K562 (cell line): ENCODE measurements around the gene MARCHF3.

Experiments
- ARID2 ChIP-seq: fragments of 450-650 bp; IDR thresholded peaks from 2 replicates; pipeline ENCODE4 v1.6.1; 2017; ENCODE audit warnings: antibody characterized with exemption, mild to moderate bottlenecking
- CREB1 ChIP-seq, 2 experiments: sonication (generic) in 1 of 2; formaldehyde crosslinking in 1 of 2; IDR thresholded peaks; 2 replicates each; pipeline versions ENCODE4 v1.6.1 to v1.8.0; 2012 to 2022; ENCODE audit warnings: inconsistent platforms in 1 of 2, mild to moderate bottlenecking in 1 of 2, missing genetic modification reagents in 1 of 2, moderate library complexity in 1 of 2
- LARP7 ChIP-seq: fragments of 450-650 bp; IDR thresholded peaks from 2 replicates; pipeline ENCODE4 v1.6.1; 2016
- NFRKB ChIP-seq: fragments of 450-650 bp; IDR thresholded peaks from 2 replicates; pipeline ENCODE4 v1.6.1; 2016; ENCODE audit warnings: low read depth
- PHF20 ChIP-seq: fragments of 450-650 bp; IDR thresholded peaks from 2 replicates; pipeline ENCODE4 v1.6.1; 2018; ENCODE audit not compliant: partially characterized antibody
- PHF8 ChIP-seq: fragments of 200-600 bp; sonication (generic); IDR thresholded peaks from 2 replicates; pipeline ENCODE4 v1.6.1; 2012; ENCODE audit warnings: mixed run types, mild to moderate bottlenecking, inconsistent platforms, low read length, moderate library complexity, borderline replicate concordance
- RAD21 ChIP-seq, 2 experiments: fragments of 250-450 bp in 1 of 2; fragments of 450-650 bp in 1 of 2; sonication (Bioruptor Pico) in 1 of 2; formaldehyde crosslinking in 1 of 2; IDR thresholded peaks in 1 of 2; conservative IDR thresholded peaks in 1 of 2; 2 replicates each; pipeline versions ENCODE4 v1.4.0 to v1.8.0; 2020 to 2022; ENCODE audit warnings: mild to moderate bottlenecking in 2 of 2, moderate library complexity in 1 of 2
- YY1 ChIP-seq, 3 experiments: IDR thresholded peaks; 2 replicates each; pipeline ENCODE4 v1.6.1; 2011; ENCODE audit warnings: low read length in 2 of 3, mild to moderate bottlenecking in 2 of 3, moderate library complexity in 2 of 3, borderline replicate concordance in 1 of 3, control low read depth in 1 of 3, low read depth in 1 of 3; ENCODE audit not compliant: insufficient read depth in 3 of 3, insufficient replicate concordance in 2 of 3, control insufficient read depth in 1 of 3, insufficient read length in 1 of 3; ENCODE audit errors: extremely low read depth in 1 of 3
- ZNF57 ChIP-seq: fragments of 450-650 bp; formaldehyde crosslinking; IDR thresholded peaks from 2 replicates; pipeline ENCODE4 v1.4.0; 2020; ENCODE audit warnings: mild to moderate bottlenecking, moderate library complexity
- ZSCAN29 ChIP-seq: fragments of 450-650 bp; IDR thresholded peaks from 2 replicates; pipeline ENCODE4 v1.6.1; 2017
- TF ChIP-seq, protein P1 (sequence below), 3 experiments: IDR thresholded peaks in 2 of 3; conservative IDR thresholded peaks in 1 of 3; 2 replicates each; pipeline ENCODE4 v1.5.1; 2011 to 2012; ENCODE audit warnings: low read length in 3 of 3, mild to moderate bottlenecking in 3 of 3, control low read depth in 2 of 3, improper control_type of control experiment in 1 of 3, inconsistent platforms in 1 of 3, low read depth in 1 of 3, mixed read lengths in 1 of 3, moderate library complexity in 1 of 3; ENCODE audit not compliant: insufficient read depth in 2 of 3
- TF ChIP-seq, protein P2 (sequence below): fragments of 250-450 bp; sonication (Bioruptor Pico); IDR thresholded peaks from 2 replicates; pipeline ENCODE4 v1.4.0; 2020

DNA sequence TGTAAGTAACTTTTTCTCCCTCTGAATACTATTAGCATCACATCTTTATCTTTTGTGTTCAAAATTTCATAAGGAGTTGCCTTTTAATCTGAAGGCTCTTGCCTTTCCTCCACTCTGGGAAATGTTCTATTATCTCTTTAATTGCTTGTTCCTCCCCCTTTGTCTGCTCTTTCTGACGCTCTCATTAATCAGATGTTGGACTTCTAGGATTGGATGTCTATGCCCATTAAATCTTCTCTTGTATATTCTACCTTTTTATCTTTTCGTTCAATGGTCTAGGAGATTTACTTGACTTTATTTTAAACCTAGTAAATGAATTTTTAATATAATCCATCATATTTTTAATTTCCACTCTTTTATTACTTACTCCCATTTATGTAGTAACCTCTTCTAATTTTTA lies 76.7 kb downstream of the MARCHF3 start:
- TF ChIP-seq ARID2 = no peak
- TF ChIP-seq NFRKB = no peak
- TF ChIP-seq, protein P1, sequence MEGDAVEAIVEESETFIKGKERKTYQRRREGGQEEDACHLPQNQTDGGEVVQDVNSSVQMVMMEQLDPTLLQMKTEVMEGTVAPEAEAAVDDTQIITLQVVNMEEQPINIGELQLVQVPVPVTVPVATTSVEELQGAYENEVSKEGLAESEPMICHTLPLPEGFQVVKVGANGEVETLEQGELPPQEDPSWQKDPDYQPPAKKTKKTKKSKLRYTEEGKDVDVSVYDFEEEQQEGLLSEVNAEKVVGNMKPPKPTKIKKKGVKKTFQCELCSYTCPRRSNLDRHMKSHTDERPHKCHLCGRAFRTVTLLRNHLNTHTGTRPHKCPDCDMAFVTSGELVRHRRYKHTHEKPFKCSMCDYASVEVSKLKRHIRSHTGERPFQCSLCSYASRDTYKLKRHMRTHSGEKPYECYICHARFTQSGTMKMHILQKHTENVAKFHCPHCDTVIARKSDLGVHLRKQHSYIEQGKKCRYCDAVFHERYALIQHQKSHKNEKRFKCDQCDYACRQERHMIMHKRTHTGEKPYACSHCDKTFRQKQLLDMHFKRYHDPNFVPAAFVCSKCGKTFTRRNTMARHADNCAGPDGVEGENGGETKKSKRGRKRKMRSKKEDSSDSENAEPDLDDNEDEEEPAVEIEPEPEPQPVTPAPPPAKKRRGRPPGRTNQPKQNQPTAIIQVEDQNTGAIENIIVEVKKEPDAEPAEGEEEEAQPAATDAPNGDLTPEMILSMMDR (IDR thresholded peaks at IDR 0.05 in 2 of 3, conservative IDR thresholded peaks at IDR 0.05 in 1 of 3; ENCODE audit: insufficient read depth in 2 of 3, low read depth in 1 of 3, low read length in 3 of 3) = no peak
- TF ChIP-seq ZSCAN29 = no peak
- TF ChIP-seq PHF8 = no peak
- TF ChIP-seq ZNF57 (CRISPR knock-in tag) = no peak
- TF ChIP-seq RAD21 (CRISPR knock-in tag; conservative IDR thresholded peaks at IDR 0.05 in 1 of 2, IDR thresholded peaks at IDR 0.05 in 1 of 2) = no peak
- no peak for TF ChIP-seq LARP7
- no peak for TF ChIP-seq CREB1 (IDR thresholded peaks at IDR 0.05)
- TF ChIP-seq CREB1 (CRISPR knock-in tag; IDR thresholded peaks at IDR 0.05) = no peak
- TF ChIP-seq, protein P2, sequence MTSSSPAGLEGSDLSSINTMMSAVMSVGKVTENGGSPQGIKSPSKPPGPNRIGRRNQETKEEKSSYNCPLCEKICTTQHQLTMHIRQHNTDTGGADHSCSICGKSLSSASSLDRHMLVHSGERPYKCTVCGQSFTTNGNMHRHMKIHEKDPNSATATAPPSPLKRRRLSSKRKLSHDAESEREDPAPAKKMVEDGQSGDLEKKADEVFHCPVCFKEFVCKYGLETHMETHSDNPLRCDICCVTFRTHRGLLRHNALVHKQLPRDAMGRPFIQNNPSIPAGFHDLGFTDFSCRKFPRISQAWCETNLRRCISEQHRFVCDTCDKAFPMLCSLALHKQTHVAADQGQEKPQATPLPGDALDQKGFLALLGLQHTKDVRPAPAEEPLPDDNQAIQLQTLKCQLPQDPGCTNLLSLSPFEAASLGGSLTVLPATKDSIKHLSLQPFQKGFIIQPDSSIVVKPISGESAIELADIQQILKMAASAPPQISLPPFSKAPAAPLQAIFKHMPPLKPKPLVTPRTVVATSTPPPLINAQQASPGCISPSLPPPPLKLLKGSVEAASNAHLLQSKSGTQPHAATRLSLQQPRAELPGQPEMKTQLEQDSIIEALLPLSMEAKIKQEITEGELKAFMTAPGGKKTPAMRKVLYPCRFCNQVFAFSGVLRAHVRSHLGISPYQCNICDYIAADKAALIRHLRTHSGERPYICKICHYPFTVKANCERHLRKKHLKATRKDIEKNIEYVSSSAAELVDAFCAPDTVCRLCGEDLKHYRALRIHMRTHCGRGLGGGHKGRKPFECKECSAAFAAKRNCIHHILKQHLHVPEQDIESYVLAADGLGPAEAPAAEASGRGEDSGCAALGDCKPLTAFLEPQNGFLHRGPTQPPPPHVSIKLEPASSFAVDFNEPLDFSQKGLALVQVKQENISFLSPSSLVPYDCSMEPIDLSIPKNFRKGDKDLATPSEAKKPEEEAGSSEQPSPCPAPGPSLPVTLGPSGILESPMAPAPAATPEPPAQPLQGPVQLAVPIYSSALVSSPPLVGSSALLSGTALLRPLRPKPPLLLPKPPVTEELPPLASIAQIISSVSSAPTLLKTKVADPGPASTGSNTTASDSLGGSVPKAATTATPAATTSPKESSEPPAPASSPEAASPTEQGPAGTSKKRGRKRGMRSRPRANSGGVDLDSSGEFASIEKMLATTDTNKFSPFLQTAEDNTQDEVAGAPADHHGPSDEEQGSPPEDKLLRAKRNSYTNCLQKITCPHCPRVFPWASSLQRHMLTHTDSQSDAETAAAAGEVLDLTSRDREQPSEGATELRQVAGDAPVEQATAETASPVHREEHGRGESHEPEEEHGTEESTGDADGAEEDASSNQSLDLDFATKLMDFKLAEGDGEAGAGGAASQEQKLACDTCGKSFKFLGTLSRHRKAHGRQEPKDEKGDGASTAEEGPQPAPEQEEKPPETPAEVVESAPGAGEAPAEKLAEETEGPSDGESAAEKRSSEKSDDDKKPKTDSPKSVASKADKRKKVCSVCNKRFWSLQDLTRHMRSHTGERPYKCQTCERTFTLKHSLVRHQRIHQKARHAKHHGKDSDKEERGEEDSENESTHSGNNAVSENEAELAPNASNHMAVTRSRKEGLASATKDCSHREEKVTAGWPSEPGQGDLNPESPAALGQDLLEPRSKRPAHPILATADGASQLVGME (CRISPR knock-in tag) = no peak
- TF ChIP-seq YY1 (IDR thresholded peaks at IDR 0.05; ENCODE audit: borderline replicate concordance in 1 of 3, control insufficient read depth in 1 of 3, extremely low read depth in 1 of 3, insufficient read depth in 3 of 3, insufficient read length in 1 of 3, insufficient replicate concordance in 2 of 3, low read depth in 1 of 3, low read length in 2 of 3) = no peak
- no peak for TF ChIP-seq PHF20
